Measurements from ENCODE around the gene GTF2H3.
"Not testable (repeated sequence)": the region's sequence is repeated elsewhere in the genome, so short reads cannot be mapped to it uniquely, and the experiment has no call there.

The GTF2H3 gene

DNA sequence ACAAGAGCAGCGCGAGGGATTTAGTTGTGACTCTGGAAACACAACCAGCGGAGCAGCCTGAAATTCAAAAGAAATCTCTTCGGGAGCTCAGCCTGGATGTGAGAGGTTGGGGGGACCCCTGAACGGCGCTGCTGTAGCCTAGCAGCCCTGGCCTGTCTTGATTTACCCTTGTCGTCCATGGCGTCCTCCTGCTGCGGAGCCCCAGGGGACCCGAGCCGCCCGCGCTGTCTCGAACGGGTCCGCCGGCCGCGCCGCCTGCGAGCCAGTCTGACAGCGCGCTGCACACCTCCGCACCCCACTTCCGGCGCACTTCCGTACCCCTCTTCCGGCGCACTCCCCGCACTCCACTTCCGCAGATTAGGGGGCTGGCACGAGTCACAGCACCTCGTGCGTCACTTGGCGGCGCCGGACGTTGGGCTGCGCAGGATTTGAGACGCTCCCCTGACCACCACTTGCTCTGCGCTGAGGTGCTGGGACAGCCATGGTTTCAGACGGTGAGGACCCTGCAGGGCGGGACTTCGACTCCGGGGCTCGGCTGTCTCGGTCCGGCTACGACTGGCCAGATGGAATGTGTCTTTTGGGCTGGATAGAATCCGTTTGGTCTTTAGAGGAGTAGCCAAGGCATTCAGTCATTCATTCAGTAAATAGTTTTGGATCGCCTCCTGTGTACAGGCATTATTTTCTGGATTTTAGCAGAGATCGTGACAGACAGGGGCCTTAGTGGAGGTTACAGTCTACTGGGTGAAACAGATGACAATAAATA is at the start of gene GTF2H3, which contains the start of gene EIF2B1:
TSS of gene GTF2H3 (plus strand) at position 451 of the 763 bp plus-strand sequence. CDS start at position 482, 31 bp downstream.
TSS of gene EIF2B1 (minus strand) at position 308 of the 763 bp plus-strand sequence. CDS start at position 179, 129 bp downstream.
- DNase-seq, result peak; percentile 95 to 96

DNA sequence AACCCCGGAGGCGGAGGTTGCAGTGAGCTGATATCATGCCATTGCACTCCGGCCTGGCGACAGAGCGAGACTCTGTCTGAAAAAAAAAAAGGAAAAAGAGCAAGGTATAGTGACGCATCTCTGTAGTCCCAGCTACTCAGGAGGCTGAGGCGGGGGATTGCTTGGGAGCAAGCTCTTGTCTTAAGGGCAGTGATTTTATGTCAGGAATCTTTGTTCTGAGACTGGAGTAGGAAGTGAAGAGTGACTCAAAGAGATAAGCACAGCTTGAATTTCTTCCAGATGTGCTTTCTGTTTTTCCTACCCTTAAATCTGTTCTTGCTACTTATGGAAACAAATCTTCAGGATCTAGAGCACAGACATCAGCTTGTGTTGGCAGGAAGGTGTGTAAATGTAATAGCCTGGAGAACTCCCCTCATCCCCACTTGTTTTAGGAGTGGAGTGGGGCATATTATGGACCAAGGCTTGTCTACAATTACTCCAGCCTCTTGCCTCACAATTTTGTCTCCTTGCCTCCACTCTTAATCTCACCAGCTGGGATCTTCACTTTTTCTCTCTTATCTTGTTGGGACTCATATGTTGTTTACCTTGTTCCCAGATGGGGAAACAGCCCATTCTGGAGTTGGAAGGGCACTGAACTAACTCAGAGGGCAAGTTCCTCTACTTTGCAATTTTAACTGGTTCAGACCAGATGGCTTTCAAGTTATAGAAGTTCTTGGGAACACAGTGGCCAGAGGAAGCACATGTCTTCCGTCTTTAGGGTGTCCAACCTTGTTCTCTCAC is 41.7 kb upstream of the GTF2H3 start:
- no peak for DNase-seq

DNA sequence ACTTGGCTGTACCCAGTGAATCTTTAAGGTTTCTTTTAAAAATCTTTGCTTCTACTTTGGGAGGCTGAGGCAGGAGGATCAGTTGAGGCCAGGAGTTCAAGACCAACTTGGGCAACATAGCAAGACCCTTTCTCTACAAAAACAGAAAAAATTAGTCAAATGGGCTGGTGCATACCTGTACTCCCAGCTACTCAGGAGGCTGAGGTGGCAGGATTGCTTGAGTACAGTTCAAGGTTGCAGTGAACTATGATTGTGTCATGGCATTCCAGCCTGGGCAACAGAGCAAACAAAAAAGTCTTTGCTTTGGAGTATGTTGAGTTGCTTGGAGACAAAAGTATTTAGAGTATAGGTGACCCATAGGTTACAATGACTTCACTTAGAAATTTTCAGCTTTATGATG is 37.9 kb upstream of the GTF2H3 start:
- DNase-seq, result no peak

DNA sequence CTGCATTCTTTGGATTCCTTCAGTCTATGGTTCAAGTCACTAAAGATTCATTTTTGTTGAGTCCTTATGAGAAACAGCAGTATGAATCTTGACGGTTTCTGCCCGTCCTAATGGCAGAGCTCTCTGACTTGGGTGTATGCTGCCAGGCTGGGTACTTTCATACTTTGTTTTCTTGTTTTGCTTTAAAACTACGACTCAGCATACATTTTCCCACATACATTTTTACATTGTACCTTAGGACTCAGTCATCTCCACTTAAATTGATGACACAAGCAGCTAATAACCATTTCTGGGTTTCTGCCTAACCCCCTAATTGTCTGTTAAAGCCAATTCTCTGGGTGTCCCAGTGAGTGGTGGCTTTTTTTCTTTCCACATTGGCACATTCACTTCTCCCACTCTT is 36.5 kb upstream of the GTF2H3 start:
- DNase-seq, result no peak

DNA sequence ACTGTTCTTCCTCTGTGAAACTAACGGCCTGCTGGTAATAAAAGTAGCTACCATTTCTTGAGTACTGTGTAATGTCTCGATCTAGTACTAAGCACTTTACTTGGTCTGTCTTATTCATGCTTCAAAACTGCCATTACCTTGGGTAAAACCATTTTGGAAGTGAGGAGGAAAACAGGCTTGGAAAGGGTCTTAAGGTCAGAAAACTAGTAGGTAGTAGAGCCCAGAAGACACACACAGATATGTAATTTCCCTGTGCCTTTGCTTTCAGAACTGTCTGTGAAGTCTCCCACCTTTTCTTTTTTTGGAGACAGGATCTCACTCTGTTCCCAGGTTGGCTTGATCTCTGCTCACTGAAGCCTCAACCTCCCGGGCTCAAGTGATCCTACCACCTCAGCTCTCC is 35.1 kb upstream of the GTF2H3 start:
- no peak for DNase-seq

DNA sequence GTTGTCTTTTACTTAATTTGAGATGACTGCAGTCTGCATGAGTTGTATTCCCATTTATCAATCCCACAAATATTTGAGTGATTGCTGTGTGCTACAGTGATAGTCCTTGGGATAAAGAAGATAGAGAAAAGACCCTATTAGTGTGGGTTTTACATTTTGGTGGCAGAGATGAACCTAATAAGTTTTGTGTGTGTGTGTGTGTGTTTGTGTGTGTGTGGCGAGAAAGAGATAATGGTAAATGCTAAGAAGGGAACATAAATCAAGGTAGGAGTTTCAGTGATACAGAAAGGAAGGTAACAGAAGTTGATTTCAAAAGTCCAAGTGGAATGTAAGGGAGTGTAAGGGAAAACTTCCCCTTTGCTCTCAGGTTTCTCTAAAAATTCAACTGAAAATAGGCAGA is 34.3 kb upstream of the GTF2H3 start:
- DNase-seq, result no peak

DNA sequence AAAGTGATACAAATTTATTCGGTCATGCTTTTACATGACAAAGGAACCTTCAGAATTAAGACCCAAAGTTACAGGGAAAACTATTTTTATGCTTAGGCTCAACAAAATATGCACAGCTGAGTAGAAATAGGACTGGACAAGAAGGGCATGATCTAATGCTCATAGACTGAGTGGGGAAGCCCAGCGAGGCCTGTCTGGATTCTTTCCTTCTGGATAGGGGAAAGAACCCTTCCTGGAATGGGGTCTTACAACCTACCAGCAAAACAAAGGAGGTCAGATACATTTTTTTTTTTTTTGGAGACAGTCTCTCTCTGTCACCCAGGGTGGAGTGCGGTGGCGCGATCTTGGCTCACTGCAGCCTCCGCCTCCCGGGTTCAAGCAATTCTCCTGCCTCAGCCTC is 33.9 kb upstream of the GTF2H3 start:
- DNase-seq, result no peak

DNA sequence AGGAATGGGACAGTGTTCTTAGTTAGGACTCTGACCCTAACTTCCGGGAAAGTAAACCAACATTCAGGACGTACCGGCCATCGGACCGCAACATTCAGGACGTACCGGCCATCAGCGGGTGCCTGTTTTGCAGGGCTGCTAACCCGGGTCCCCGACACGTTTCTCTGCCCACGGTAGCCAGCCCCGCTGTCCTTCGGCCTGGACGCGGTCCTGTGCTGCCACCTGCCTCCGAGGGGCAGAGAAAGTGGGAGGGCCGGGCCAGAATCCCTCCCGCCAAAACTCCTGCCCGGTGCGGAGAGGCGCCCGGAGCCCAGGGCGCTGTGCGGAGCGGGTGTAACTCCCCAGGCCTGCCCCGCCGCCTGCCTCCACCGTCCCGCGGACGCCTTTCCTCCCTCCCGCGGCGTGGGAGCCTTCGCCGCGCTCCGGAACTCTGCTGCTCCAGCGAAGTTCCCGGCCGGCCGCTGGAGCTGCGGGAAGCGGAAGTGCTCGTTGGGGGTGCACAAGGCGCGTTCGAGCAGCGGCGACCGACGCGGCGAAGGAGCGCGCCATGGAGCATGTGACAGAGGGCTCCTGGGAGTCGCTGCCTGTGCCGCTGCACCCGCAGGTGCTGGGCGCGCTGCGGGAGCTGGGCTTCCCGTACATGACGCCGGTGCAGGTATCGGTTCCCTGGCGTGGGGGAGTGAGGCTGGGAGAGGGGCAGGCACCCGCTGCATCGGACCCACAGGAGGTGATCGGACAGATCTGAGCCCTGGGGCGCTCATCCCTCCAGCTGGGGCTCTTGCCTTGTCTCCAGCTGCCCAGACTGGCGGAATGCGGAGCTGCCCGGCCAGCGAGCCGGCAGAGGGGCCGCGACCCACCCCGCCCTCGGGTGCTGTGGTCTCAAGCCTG is 31.8 kb upstream of the GTF2H3 start, which contains the start of gene DDX55:
TSS of gene DDX55 (plus strand) at position 498 of the 888 bp plus-strand sequence. CDS start at position 548, 50 bp downstream.
- peak; percentile 83 to 89 for DNase-seq

DNA sequence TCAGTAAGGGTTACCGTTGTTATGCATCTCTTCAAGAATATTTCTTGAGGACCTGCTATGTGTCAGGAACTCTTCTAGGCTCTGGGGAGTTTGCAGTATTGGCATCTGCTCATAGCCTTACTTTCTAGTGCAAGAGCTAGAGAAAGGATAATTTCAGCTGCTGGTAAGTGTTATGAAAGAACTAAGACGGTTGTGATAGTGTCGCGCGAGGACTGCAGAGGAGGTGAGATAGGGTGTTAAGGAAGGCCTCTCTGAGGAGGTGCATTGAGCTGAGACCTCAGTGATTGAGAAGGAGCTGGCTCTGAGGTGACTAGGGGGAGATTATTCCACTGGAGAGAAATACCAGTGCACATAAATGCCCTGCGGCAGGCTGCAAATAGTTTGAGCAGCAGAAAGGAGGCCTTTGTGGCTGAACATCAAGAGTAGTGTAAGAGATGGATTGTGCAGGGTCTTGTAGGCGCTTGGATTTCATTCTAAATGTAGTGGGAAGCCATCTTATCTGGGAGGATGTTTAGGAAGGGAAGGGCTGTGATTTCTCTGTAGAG is 30.9 kb upstream of the GTF2H3 start:
- DNase-seq, result no peak

DNA sequence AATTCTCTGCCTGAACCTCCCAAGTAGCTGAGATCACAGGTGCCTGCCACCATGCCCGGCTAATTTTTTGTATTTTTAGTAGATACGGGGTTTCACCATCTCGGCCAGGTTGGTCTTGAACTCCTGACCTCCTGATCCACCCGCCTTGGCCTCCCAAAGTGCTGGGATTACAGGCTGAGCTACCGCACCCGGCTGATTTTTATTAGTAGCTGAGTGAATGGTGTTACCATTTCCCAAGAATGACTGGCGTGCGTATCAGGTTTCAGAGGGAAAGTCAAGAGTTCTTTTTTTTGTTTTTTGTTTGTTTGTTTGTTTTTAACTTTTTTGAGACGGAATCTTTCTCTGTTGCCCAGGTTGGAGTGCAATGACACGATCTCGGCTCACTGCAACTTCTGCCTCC is 30.1 kb upstream of the GTF2H3 start:
- DNase-seq, result not testable (repeated sequence)

DNA sequence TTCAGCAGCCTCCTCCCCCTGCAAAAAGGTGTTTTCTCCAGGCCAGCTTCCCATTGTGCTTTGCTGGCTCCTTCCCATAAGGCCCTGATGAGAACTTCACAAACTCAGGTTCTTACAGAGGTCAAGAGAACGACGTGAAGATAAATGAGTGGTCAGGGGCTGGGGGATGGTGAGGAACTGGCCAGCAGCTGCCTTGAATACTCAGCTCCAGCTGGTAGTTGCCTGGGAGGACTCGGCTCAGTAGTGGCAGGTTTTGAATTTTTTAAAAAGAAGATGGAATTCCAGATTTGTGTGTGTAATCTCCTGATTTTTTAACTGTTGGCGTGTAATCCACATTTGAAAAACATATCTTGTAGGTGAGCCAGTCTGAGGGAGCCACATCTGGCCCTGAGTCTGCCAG is 25.9 kb upstream of the GTF2H3 start:
- DNase-seq, result no peak

DNA sequence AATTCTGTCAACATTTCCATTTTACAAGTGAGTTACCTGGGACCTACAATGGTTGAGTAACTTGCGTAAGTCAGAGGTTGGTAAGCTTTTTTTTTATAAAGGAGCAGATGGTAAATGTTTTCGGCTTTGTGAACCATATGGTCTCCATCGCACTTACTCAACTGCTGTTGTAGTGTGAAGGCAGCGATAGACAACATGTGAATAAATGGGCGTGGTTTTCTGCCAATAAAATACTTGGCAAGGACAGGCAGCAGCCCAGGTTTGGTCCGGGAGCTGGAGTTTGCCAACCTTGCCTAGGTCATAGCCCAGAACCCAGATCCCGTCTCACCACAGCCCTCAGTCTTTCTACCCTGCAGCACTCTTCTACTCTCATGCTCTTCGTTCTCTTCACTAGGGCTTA is 25.4 kb upstream of the GTF2H3 start:
- no peak for DNase-seq

DNA sequence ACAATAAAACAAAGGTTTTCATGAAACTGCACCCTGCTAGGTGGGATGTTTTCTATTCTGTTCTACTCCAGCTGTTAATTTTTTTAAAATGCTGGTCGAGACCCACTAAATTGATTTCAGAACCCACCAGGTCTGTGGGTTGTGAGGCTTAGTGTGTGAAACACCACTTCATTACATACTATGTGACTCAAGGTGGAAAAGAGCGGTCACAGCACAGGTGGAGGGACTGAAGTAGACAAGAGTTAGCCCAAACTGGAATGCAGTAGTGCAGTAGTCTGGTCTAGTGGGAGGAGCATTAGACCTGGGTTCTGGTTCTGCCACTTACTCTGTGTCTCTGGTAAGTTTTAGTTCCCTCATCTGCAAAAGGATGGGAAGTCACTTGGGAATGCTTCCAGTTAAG is 19.5 kb upstream of the GTF2H3 start:
- DNase-seq, result no peak

DNA sequence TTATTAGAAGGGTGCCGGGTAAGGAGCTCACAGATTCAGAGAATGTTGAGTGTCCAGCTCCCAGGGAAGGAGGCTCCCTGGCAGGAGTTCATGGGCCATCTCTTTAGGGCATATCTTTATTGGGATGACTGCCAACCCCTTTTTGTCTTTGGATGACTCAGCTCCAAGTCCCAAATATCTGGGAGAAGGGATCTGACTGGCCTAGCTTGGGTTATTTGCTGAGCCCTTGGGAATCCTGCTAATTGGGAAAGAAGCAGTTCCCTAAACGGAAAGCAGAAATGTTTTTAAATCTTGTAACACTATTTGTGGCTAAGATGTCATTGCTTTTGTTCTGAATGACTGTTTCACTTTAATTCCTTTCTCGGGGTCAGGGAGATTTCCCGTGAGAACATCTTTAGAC is 19.1 kb upstream of the GTF2H3 start:
- DNase-seq, result no peak

DNA sequence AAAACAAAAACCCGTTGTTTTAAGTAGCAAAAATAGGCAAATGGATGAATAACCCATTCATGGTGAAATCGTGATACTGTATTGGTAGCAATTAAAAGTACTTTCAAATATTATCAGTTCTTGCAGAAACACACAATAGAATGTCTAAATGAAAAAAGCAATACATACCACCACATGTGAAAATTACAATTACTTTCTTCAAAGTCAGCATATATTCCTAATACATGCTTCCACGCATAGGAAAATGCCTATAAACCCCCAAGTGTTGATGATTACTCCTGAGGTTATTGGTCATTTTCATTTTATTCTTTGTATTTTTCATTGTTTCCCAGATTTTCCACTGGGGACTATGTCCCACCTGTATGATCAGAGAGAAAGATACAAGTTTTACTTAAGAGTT is 16.5 kb upstream of the GTF2H3 start:
- no peak for DNase-seq

DNA sequence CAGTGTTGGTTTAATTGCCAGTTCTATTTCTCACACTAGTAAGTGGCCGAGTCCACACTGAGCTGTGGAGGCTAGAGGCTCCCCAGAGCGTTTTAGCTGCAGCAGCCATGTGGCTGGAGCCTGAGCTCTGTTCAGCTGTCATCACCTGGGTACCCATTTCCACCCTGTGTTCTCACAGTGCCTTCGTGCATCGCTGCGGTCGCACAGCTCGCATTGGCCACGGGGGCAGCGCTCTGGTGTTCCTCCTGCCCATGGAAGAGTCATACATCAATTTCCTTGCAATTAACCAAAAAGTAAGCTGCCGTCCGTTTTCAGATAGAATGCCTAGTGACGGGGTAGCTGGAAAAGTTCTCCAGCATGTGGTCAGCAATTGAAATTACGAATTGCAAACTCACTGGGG is 16.0 kb upstream of the GTF2H3 start:
- DNase-seq, result no peak

DNA sequence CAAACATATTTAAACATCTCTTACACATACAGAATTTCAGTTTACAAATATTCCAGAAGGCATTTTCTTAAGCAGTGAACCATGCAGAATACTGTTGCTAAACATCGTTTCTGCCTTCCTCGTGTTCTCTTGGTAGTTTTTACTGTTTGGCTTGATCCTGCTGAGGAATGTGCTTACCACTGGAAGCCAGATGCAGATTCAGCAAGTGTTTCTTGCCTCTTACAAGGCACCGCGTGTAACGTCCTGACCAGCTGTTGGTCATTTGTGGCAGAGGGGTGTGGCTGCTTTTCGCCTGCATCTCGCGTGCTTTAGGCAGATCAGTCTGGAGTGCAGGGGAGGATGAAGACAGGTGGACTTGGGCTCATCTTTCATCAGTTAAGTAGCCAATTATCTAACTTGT is 12.5 kb upstream of the GTF2H3 start:
- no peak for DNase-seq

DNA sequence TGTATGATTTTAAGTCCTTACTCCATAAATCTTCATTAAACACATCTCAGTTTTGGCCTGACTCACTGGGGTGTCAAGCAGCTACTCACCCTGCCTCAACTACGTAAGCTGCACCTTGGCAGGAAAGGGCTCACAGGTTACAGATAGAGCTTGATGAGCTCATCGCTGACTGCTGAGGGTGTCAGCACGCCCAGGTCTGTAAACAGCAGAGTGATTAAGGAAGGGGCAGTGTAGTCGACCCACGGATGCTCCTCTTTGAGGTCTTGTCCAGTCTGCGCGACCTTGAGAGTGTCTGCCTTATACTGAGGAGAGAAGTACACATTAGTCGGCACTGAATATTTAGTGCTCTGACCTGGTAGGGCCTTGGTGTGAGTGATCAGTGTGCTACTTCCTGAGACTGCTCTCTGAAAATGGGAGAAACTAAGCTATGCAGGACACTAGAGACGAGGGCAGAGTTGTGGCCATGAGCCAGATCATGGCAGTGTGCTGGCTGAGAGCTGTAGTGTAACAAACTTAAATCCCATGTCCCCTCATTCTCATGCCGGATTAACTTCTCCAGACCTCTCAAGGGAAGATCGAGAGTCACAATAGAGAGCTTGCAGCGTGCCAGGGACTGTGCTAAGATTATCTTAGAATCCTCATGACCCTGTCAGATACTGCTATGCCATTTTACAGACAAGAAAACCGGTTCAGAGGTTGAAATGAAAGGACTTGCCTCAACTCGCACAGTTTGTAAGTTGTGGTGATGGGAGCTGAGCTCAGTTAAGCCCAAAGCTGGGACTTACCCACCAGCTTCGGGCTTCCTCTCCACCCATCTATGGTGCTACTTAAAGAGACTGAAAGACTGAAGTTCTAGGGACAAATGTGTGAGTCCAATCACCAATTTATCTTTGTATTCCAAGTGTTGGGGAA is 11.8 kb upstream of the GTF2H3 start:
- DNase-seq, result no peak

DNA sequence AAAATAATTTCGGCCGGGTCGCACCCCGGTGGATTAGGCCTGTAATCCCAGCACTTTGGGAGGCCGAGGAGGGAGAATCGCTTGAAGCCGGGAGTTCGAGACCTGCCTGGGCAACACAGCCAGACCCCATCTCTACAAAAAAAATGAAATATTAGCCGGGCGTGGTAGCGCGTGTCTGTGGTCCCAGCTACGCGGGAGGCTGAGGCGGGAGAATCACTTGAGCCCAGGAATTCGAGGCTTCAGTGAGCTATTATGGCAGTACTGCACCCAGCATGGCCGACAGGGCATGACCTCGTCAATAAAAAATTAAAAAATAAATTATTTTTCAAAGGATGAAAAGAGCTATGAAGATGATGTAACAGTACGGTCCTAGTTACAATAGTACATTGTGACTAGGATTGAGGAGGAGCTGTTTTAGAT is 523 bp downstream of the GTF2H3 start:
- no peak for DNase-seq

DNA sequence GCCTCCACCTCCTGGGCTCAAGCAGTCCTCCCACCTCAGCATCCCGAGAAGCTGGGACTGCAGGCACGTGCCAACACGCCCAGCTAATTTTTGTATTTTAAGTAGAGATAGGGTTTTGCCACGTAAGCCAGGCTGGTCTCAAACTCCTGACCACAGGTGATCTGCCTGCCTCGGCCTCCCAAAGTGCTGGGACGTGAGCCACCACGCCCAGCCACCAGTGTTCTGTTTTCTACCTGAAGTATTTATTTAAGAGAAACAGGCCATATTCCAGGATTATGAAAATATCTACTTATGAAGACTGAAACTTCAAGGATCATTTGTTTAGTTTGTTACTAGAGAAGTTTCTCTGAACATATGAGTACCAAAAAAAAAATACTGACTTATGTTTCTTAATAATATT is 10.3 kb downstream of the GTF2H3 start:
- no peak for DNase-seq

DNA sequence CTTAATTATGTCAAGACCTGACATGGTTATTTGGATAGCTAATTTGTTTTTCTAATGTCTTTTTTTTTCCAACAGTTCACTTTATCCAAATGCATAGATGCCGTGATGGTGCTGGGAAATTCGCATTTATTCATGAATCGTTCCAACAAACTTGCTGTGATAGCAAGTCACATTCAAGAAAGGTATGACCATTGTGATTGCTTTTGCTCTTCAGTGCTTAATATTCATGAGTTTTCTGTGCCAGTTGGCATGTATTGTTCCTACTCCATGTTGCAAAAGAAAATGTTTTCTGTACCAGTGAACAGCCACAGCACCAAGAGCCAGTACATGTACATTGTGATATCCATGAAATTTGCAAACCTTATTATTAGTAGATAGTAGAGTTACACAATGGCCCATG is 11.8 kb downstream of the GTF2H3 start:
- no peak for DNase-seq

DNA sequence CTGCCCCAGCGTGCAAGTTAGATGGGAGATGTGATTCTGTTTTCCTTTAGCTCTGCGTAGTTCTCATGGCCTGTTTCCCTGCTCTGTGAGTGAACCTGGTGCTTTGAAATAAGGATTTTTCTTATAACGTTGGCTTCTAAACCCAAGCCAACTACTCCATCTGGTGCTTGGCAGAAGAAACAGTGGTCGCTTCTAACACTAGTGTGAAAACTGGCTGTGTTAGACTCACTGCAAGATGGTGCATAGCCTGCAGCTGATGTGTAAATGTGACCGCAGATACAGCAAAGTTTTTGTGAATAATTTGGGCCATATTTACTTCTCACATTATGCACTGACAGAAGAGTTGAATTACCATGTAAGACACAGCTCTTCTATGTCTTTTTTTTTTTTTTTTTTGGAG is 12.2 kb downstream of the GTF2H3 start:
- DNase-seq, result no peak
